Stomach (tissue), 4 donors: Measurements from ENCODE around the gene SPINT2.
"Not testable (repeated sequence)": the region's sequence is repeated elsewhere in the genome, so short reads cannot be mapped to it uniquely, and the experiment has no call there.

Experiments used
- EP300 ChIP-seq: sonication (generic); formaldehyde crosslinking; IDR thresholded peaks from one replicate; pipeline ENCODE4 v1.6.1; 2017; ENCODE audit warnings: antibody characterized with exemption
- POLR2A ChIP-seq, 4 donors: fragments of 450-650 bp; IDR thresholded peaks; one replicate each; pipeline ENCODE4 v1.6.1; 2016; ENCODE audit warnings: antibody characterized with exemption in 4 of 4, control low read depth in 2 of 4, mild to moderate bottlenecking in 1 of 4, moderate library complexity in 1 of 4
- POLR2AphosphoS5 ChIP-seq, 3 donors: sonication (generic); formaldehyde crosslinking; IDR thresholded peaks; one replicate each; pipeline ENCODE4 v1.6.1; 2016; ENCODE audit warnings: antibody characterized with exemption in 3 of 3
- TF ChIP-seq, protein P1 (sequence below), 7 experiments: fragments of 450-650 bp in 4 of 7; fragments of 200-600 bp in 3 of 7; sonication (generic) in 3 of 7; IDR thresholded peaks; one replicate each; pipeline ENCODE4 v1.5.1; 2016 to 2019; ENCODE audit warnings: antibody characterized with exemption in 7 of 7, control low read depth in 2 of 7, mild to moderate bottlenecking in 1 of 7

GRCh38 chr19:38230506-38231133, 33.8 kb upstream of the SPINT2 start:
- not testable (repeated sequence) for TF ChIP-seq POLR2AphosphoS5 (IDR thresholded peaks at IDR 0.05); POLR2A (IDR thresholded peaks at IDR 0.05); EP300
- TF ChIP-seq, protein P1, sequence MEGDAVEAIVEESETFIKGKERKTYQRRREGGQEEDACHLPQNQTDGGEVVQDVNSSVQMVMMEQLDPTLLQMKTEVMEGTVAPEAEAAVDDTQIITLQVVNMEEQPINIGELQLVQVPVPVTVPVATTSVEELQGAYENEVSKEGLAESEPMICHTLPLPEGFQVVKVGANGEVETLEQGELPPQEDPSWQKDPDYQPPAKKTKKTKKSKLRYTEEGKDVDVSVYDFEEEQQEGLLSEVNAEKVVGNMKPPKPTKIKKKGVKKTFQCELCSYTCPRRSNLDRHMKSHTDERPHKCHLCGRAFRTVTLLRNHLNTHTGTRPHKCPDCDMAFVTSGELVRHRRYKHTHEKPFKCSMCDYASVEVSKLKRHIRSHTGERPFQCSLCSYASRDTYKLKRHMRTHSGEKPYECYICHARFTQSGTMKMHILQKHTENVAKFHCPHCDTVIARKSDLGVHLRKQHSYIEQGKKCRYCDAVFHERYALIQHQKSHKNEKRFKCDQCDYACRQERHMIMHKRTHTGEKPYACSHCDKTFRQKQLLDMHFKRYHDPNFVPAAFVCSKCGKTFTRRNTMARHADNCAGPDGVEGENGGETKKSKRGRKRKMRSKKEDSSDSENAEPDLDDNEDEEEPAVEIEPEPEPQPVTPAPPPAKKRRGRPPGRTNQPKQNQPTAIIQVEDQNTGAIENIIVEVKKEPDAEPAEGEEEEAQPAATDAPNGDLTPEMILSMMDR (IDR thresholded peaks at IDR 0.05) = not testable (repeated sequence)
